ENCODE results near the gene CACNG1.

The CACNG1 gene

DNA sequence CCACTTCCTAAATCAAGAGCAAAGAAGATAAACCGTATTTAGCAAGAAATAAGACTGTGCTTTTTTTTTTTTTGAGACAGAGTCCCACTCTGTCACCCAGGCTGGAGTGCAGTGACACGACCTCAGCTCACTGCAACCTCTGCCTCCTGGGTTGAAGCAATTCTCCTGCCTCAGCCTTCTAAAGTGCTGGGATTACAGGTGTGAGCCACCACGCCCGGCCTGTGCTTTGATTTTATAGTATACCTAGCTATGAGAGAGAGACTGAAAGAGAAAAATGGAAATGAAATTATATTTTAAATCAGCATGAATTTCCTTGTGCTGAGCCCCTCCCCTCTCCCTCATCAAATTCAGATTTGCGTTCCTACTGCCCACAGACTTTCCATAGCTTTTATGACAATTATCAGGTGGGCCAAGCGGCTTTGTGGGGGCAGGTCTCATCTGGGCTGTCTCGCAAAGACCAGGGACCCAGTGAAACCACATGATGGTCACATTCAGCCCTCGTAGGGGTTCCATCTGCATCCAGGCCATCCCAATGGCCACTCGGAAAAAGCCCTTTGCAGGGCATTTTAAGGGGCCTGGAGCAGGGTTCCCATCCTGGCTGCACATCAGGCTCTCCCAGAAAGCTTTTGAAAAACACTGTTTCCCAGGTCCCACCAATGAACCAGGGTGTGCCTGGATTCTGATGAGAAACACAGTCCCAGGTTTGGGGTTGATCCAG is 8.5 kb downstream of the CACNG1 start:
- no peak for DNase-seq

DNA sequence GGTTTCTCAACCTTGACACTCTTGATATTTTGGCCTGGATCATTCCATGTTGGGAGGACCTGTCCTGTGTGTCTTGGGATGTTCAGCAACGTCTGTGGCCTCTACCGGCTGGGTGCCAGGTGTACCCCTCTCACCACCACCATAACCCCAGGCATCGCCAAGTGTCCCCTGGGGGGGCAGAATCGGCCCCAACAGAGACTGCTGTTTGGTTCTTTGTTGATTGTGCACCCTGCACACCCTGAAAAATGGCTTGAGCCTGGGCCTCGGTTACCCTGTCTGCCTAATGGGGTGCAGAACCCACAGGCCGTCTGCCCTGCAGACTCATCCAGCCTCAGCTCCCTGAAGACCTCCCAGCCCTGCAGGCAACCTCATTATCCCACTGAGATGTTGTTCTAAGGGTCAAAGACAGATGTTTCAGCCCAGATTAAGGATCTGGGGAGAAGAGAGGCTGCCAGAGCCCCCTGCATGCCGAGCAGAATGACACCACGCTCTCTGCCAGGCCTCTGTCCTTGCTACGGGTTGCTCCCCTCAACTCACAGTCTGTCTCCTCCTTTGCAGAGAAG is 9.2 kb downstream of the CACNG1 start:
- DNase-seq = no peak

DNA sequence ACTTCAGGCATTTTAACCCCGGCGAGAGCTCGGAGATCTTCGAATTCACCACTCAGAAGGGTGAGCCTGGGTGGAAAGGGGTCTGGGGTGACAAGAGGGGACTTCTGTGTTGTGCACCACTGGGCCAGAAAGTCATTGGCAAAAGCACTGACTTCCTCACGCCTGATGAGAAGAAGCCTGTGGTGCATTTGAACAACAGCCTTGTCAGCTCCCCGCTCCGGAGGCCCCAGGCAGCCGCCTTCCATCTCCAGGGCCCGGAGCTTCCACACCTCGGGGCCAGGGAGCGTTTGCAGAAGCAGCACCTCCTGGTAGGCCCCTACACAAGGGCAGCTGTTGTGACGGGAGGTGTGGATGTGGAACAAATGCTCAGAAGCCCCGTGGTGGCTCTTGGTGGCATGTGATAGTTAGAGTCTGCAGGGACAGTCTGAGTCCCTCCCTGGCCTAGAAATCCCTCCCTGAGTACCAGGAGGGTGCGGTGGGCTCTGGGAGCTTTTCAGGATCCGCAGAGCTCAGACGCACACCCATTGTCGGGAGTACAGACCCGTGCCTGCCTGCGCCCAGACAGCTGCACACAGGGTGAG is 9.7 kb downstream of the CACNG1 start:
- no peak for DNase-seq

DNA sequence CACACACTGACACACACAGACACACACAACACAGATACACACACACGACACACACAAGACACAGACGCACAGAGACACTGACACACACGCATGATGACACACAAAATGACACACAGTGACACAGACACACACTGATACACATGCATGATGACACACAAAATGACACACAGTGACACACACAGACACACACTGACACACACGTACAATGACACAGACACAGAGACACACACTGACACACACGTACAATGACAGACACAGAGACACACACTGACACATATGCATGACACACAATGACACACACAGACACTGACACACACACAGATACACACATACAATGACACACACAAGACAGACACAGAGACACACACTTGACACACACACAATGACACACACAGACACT is 10.3 kb downstream of the CACNG1 start:
- no peak for DNase-seq

DNA sequence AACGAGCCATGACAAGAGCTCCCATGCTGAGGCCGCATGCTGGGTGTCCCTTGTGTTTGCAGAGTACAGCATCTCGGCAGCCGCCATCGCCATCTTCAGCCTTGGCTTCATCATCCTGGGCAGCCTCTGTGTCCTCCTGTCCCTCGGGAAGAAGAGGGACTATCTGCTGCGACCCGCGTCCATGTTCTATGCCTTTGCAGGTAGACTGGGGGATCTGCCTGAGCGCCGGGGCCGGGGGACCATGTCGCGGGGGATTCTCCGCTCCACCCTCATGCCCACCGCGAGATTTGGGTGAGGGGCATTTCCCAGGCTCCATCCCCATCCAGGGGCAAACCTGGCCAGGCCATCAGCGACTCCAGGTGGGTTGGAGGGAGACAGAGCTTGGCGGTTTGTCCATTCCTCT is 10.7 kb downstream of the CACNG1 start:
- no peak for DNase-seq

- no peak for DNase-seq
Measured at GRCh38 chr17:67055811-67056745, 11.7 kb downstream of the CACNG1 start.

- no peak for DNase-seq
Measured at GRCh38 chr17:67056746-67057490, 12.6 kb downstream of the CACNG1 start.

DNA sequence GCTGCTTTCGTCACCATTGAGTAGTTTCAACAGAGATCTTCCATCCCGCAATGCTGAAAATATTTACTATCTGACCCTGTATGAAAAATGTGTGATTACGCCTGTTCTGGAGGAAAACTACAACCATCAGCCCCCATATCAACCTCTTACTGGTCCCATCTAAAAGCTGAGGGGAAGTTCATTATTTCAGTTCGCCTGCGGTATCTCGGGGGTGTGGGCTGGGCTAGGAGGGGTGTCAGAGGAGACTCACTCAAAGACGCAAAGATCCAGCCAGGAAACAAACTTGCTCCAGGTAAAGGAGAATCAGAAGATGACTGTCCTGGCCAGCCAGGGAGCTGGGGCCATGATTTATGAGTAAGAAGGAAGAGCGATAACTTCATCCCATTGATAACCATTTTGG is 13.7 kb downstream of the CACNG1 start:
- DNase-seq = no peak

GRCh38 chr17:67059372-67059771 is 15.0 kb downstream of the CACNG1 start:
- DNase-seq = no peak

DNA sequence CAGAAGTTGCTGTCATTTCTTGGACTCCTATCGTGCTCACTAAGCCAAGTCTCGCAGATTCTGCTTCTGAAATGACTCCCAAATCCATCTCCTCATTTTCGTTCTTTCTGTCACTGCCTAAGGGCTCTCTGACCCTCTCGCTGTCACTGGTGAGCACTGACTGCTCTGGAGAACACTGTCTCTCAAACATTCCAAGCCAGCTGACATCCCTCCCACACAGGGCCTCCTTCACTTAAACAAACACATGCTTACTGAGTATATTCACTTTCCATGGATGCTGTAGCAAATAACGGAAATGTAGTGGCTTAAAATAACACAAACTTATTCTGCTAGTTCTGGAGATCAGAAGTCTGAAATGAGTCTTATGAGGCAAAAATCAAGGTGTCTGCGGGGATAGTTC is 18.8 kb downstream of the CACNG1 start:
- no peak for DNase-seq

DNA sequence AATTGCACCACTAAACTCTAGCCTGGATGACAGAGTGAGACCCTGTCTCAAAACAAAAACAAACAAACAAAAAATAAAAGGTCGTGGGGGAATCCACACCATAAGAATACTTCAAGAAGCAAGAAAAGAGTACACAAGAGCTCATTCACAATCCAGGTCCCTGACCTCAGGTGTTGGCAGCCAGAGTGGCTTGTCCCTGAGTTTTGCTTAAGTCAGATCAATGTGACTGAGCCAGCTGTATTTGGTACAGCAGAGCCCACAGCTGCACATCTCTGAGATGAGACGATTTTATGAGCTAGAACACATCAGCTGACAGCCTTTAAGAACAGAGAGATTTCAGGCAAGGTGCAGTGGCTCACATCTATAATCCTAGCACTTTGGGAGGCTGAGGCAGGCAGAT is 22.4 kb downstream of the CACNG1 start:
- DNase-seq = no peak

- no peak for DNase-seq
Measured at GRCh38 chr17:67067571-67068482, 23.5 kb downstream of the CACNG1 start.

DNA sequence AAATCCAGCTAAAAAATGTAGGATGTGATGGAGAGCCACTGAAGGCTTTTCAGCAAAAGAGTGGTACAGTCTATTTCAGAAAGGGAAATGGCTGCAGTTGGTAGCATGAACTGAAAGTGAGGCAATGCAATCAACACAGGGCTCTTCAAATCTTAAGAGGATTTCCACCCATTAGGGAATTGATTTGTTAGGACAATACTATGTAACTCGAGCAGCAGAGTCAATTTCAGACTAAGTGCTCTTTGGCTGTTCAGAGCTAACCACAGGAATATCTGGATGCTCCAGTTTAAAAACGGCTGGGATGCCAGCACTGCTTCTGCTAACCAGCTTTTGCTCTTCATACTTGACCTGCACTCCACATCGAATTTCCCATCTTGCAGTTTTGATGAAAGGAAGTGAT is 24.6 kb downstream of the CACNG1 start:
- no peak for DNase-seq

GRCh38 chr17:67069603-67070136 is 25.3 kb downstream of the CACNG1 start:
- no peak for DNase-seq

DNA sequence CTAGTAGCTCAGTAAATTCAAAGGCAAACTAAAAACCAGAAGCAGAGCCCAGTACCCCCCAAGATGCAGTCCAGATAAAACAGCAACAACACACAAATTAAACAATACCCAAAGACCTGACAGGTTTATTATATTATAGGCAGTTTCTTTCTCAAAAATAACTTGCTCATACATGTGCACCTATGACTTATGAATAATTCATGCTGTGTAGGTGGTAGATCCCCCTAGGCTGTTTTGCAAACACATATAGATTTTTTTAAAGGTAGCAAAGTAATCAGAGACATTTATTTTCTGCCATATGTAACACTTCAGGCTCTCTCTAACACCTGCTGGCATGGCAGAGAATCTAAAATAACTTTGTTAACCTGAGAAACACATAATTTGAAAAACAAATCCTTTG is 27.2 kb downstream of the CACNG1 start:
- DNase-seq = no peak

DNA sequence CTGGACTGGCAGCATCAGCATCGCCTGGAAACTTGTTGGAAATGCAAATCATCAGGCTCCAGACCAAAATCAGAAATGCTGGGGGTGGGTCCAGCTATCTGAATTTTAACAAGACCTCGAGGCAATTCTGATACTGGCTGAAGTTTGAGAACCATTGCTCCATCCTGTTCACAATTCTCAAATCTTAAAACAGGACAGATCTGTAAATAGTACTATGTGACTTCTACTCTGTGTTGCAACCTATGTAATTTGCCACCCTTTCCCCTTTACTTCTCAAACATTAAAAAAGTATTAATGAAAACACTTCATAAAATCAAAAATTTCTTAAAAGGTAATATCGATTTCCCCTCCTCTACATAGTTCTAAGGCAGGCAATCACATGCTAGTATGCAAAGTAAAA is 28.5 kb downstream of the CACNG1 start:
- DNase-seq = no peak

- DNase-seq = no peak
Measured at GRCh38 chr17:67074781-67075180, 30.4 kb downstream of the CACNG1 start.

DNA sequence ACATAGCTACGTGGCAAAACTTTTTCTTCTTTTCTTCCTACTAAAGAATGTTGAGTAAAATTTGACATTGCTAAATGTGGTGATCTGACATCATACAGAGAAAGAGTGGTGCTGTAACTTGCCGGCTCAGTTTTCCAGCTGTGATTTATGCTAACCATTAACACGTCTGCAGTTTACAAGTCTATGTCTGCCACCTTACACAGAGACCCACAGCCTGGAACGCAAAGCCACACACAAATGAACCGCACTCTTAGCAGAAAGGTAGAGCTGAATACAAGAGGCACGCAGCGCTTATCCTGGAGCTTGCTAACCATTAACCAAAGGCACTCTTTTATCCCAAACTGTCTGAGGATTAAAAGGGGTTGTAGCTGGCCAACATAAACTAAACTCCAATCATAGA is 31.9 kb downstream of the CACNG1 start:
- no peak for DNase-seq

- no peak for DNase-seq
Measured at GRCh38 chr17:67078292-67078691, 33.9 kb downstream of the CACNG1 start.

- DNase-seq = no peak
Measured at GRCh38 chr17:67079491-67079890, 35.1 kb downstream of the CACNG1 start.

DNA sequence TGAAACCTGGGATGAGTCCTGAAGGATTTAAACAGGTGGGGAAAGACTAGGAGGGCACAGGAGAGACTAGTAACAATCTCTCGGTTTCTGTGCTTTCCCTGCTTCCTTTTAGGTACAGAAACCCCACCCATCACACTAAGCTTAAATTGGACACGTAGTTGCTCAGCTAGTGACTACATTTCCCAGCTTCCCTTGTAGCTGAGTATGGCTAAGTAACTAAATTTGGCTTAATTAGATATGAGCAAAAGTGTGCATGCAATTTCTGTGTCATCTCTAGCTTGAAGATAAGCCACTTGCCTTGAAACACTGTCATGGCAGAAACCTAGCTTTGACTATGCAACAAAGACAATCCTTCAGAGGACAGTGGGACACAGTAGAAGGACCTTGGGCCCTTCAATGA is 36.5 kb downstream of the CACNG1 start:
- no peak for DNase-seq

Data from stimulated activated CD8-positive, alpha-beta memory T cell treated with anti-CD3 and anti-CD28 coated beads, Interleukin-4, amount 100 ng/mL, for 48 hours (primary cell).